Femur (tissue), 1 donor: ENCODE data around the gene UNKL.
"Not testable (repeated sequence)": the region's sequence is repeated elsewhere in the genome, so short reads cannot be mapped to it uniquely, and the experiment has no call there.

Experiments used
- DNase-seq: peaks from one replicate; pipeline ENCODE4 v3.0.0-alpha.2; 2017

Gene UNKL

GRCh38 chr16:1335211-1335971 is 79.1 kb downstream of the UNKL start:
- DNase-seq, result no peak

- DNase-seq, result no peak
These were observed 79.8 kb downstream of the UNKL start for GRCh38 chr16:1334739-1335138.

DNA sequence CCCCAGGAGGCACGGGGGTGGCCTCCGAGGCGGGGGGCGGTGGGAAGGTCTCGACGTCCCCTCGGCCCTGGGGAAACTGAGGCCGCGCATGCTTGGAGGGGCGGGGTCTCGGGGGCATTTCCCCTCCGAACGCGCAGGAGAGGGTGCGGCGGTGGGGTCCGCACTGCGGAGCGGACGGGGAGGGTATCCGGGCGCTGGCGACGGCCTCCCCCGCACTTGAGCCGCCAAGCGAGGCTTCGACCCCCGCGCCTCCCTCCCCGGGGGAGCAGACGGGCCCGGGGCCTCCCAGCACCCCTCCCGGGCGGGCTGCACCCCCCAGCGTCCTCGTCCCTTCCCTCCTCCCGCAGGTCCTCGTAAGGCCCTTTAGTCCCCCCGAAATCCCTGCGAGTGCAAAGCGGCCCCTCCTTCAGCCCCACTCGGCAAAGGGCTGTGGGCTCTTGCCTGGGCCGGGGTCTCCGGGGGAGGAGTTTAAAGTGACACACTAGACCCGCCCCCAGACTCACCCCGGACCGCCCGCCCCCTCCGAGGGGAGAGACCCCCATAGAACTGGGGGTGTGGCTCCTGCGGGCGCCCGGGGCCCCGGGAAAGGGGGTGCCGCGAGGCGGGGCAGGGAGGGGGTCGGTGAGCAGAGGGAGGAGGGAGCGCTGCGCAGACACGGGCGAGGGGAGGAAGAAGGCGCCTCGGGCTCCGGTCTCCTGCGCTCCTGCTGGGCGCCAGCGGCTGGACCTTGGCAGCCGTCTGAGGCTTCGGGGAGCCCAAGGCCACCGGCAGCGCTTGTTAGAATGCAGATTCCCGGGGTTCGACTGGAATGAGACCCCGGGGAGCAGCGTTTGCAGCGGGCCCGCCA is 80.4 kb downstream of the UNKL start:
- DNase-seq, result no peak

- no peak for DNase-seq
These were observed 81.2 kb downstream of the UNKL start, which contains the start of gene BAIAP3 for GRCh38 chr16:1333149-1333812. TSS of gene BAIAP3 (plus strand) at chr16:1333645. CDS start at chr16:1338550, 4,905 bp downstream.

- no peak for DNase-seq
These were observed 81.8 kb downstream of the UNKL start for GRCh38 chr16:1332618-1333148.

GRCh38 chr16:1331712-1332617 is 82.5 kb downstream of the UNKL start:
- peak; percentile 63 for DNase-seq

DNA sequence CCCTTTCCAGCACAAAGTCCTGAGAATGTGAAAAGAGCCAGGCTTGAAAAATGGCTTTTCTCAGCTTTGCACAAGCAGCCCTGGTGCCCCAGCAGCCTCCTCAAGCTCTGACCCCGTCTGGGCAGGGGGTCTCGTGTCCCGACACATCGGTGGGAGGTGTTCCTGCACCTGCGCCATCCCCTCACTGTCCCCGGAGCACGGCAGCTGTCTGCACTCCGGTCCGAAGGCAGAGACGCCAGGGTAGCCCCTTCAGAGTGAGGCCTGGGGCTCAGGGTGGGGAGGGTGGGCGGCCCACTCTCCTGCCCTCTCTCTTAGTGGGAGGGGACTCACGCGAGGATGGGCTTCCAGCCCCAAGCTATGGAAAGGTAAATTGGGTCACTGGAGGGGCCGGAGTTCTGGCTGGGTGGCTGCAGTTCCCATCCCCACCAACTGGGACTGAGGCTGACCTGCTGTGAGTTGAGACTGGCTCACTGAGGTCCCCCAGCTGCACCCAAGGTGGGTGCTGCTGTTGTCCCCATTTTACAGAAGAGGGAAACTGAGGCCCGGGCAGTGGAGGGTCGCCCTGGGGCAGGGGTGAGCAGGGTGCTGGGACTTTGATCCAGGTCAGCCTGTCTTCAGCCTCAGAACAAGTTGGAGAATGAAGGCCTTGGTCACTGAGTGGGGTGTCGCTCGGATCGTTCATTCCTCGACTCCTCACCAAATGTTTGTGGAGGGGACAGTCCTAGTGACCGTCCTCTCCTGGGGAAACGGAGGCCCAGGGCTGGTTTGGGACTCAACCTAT is 83.4 kb downstream of the UNKL start:
- DNase-seq, result no peak

- no peak for DNase-seq
These were observed 84.1 kb downstream of the UNKL start for GRCh38 chr16:1330260-1330914.

- not testable (repeated sequence) for DNase-seq
These were observed 85.5 kb downstream of the UNKL start for GRCh38 chr16:1328961-1329360.

GRCh38 chr16:1328136-1328535 is 86.4 kb downstream of the UNKL start:
- not testable (repeated sequence) for DNase-seq

GRCh38 chr16:1327619-1327947 is 86.9 kb downstream of the UNKL start:
- DNase-seq, result no peak

DNA sequence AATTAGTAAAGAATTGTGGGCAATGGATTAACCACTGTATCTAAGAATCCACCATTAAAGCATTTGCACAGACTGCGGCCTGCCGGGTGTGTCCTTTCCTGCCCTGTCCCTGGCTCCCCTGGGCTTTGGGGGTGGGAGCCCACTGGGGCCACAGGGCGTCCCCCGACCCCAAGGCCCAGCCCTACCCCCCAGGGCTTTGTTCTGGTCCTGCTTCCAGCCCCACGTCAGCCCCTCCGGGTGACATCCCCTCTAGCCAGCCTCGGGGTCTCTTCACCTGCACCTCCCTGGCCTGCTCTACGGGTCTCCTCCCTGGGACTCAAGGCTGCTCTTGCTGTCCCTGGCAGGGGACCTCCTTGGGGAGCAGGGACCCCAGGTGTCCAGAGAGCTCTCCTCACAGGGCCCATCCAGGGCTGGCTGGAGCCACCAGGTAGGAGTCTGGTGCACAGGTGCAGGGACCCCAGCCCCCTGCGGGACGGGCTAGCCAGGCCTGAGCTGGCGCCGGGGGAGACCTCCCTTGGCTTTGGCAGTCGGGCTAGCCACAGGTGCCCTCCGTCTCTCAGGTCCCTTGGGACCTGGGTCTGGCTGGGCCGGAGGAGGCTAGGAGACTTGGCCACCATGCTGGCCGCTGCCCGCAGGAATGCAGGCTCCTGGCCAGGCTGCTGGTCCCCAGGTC is 87.4 kb downstream of the UNKL start:
- no peak for DNase-seq

GRCh38 chr16:1326391-1326790 is 88.1 kb downstream of the UNKL start:
- no peak for DNase-seq

DNA sequence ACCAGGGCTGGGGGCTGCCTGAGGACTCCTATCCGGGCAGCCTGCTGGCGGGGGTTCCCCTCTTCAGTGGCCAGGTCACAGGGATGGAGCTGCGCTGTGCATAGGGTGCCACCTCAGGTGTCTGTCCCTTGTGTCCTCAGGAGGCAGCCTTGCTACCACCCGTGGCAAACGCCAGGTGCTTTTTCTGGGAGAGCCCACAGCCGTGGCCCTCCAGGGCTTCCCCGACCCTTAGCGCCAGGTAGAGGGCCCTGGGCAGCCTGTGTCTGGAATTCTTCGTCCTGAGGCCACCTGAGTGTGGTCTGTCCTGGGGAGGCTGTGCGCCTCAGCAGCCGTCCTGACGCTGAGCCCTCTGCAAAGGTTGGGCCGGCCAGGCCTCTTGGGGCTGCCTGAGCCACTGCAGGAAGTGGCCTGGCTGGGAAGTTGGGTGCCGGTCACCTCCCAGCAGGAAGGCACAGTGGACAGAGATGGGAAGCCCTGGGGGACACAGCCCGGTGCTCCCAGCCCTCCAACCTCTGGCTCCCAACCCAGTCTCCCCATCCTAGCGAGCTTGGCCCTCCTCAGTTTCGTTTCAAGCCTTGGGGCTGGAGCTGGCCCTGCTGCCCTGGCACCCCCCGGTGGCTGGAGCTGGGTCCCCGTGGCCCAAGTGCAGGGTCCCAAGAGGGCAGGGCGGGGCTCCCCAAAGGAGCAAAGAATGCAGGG is 88.7 kb downstream of the UNKL start:
- no peak for DNase-seq

- DNase-seq, result no peak
These were observed 89.2 kb downstream of the UNKL start for GRCh38 chr16:1325261-1325660.

DNA sequence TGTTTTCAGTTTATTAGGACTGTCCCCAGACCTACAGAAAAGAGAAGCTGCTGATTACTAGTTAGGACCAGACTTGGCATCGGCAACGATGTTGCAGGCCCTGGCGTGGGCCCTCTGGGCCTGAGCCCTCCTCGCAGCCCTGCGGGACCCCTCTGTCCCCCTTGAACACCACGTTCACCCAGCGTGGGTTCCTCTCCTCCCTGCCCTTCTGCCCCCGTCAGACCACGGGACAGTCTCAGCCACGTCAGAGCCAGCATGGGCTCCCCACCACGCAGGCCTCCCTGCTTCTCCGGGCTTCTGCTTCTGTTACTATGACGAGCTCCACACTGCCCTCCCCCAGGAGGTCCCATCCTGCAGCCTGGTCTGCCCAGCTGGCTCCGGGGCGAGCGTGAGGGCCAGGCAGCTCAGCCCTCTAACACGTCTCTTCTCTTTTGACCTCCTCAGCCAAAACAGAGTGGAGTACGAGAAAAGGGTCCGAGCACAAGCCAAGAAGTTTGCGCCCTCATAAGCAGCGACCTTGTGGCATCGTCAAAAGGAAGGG is 90.1 kb downstream of the UNKL start:
- DNase-seq, result no peak

- no peak for DNase-seq
These were observed 90.9 kb downstream of the UNKL start for GRCh38 chr16:1323296-1324239.

DNA sequence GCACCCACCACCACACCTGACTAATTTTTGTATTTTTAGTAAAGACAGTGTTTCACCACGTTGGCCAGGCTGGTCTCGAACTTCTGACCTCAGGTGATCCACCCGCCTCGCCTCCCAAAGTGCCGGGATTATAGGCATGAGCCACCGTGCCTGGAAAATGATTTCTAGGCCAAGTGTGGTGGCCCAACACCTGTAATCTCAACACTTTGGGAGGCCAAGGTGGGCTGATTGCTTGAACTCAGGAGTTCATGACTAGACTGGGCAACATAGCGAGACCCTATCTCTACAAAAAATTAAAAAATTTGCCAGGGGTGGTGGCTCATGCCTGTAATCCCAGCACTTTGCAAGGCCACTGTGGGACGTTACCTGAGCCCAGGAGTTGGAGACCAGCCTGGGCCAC is 92.1 kb downstream of the UNKL start:
- no peak for DNase-seq
